Measurements from ENCODE around the gene VAV2. TPM values are rescaled to one million over a fixed set of nuclear protein-coding genes. Genes with fewer than 3 reads are reported as not detected.

The VAV2 gene
- polyA plus RNA-seq, 4 donors: 26.7 to 45.7 (median 36.2) TPM

- DNase-seq (no peak), FAIRE-seq (no peak)
- Histone ChIP-seq H3K27ac (ENCODE audit: low read depth in 1 of 3, low read length in 2 of 3) (no peak overlapping the region), H3K9me3 (ENCODE audit: control insufficient read depth in 2 of 2, insufficient read depth in 1 of 2, low read depth in 1 of 2, low read length in 1 of 2) (no peaks in the 10 kb centered on the region), H3K4me3 (ENCODE audit: low read depth in 1 of 3, low read length in 3 of 3) (no peak overlapping the region), H3K4me1 (ENCODE audit: control insufficient read depth in 3 of 3, insufficient read depth in 2 of 3, low read depth in 1 of 3, low read length in 2 of 3) (peaks cover 0 to 5% (median 3%) of the 10 kb centered on the region in 3 donors), H3K36me3 (ENCODE audit: control insufficient read depth in 3 of 3, insufficient read depth in 2 of 3, low read depth in 1 of 3, low read length in 3 of 3) (peaks cover 0 to 97% (median 6%) of the 10 kb centered on the region in 3 donors), H3K27me3 (ENCODE audit: control insufficient read depth in 3 of 3, insufficient read depth in 3 of 3, low read length in 3 of 3) (no peaks in the 10 kb centered on the region)
- 92 to 94% (median 93%) methylated on average over 11 of the region's 11 CpGs for WGBS, 3 donors
Observed at GRCh38 chr9:133796562-133796961, 195.6 kb downstream of the VAV2 start.

- no peaks in the 10 kb centered on the region for H3K27me3 ChIP-seq (ENCODE audit: control insufficient read depth in 3 of 3, insufficient read depth in 3 of 3, low read length in 3 of 3)
- DNase-seq: no peak
- H3K4me3 ChIP-seq (ENCODE audit: low read depth in 1 of 3, low read length in 3 of 3): no peak overlapping the region
- no peak for FAIRE-seq
- H3K27ac ChIP-seq (ENCODE audit: low read depth in 1 of 3, low read length in 2 of 3): no peak overlapping the region
- WGBS, 3 donors: 56 to 77% (median 67%) methylated on average over 7 to 8 of the region's 8 CpGs
- H3K9me3 ChIP-seq (ENCODE audit: control insufficient read depth in 2 of 2, insufficient read depth in 1 of 2, low read depth in 1 of 2, low read length in 1 of 2): no peaks in the 10 kb centered on the region
- peaks cover 0 to 97% (median 4%) of the 10 kb centered on the region in 3 donors for H3K36me3 ChIP-seq (ENCODE audit: control insufficient read depth in 3 of 3, insufficient read depth in 2 of 3, low read depth in 1 of 3, low read length in 3 of 3)
- peaks cover 0 to 13% (median 3%) of the 10 kb centered on the region in 3 donors for H3K4me1 ChIP-seq (ENCODE audit: control insufficient read depth in 3 of 3, insufficient read depth in 2 of 3, low read depth in 1 of 3, low read length in 2 of 3)
Observed at GRCh38 chr9:133795049-133795448, 197.1 kb downstream of the VAV2 start.

- H3K27me3 ChIP-seq (ENCODE audit: control insufficient read depth in 3 of 3, insufficient read depth in 3 of 3, low read length in 3 of 3): no peaks in the 10 kb centered on the region
- WGBS, 3 donors: 83 to 88% (median 87%) methylated on average over 27 of the region's 27 CpGs
- FAIRE-seq: no peak
Observed at GRCh38 chr9:133794016-133794760, 197.9 kb downstream of the VAV2 start.

GRCh38 chr9:133793471-133793870 lies 198.7 kb downstream of the VAV2 start:
- DNase-seq (peak in 1 of 2 donors; percentile 20), FAIRE-seq (no peak)
- Histone ChIP-seq H3K4me3 (ENCODE audit: low read depth in 1 of 3, low read length in 3 of 3) (no peak overlapping the region), H3K36me3 (ENCODE audit: control insufficient read depth in 3 of 3, insufficient read depth in 2 of 3, low read depth in 1 of 3, low read length in 3 of 3) (peaks cover 0 to 96% (median 1%) of the 10 kb centered on the region in 3 donors), H3K27ac (ENCODE audit: low read depth in 1 of 3, low read length in 2 of 3) (no peak overlapping the region), H3K4me1 (ENCODE audit: control insufficient read depth in 3 of 3, insufficient read depth in 2 of 3, low read depth in 1 of 3, low read length in 2 of 3) (peaks cover 0 to 28% (median 3%) of the 10 kb centered on the region in 3 donors), H3K9me3 (ENCODE audit: control insufficient read depth in 2 of 2, insufficient read depth in 1 of 2, low read depth in 1 of 2, low read length in 1 of 2) (no peaks in the 10 kb centered on the region), H3K27me3 (ENCODE audit: control insufficient read depth in 3 of 3, insufficient read depth in 3 of 3, low read length in 3 of 3) (no peaks in the 10 kb centered on the region)
- WGBS, 3 donors: 22 to 46% (median 25%) methylated on average over 13 of the region's 13 CpGs

More at GRCh38 chr9:133794016-133794760, 197.9 kb downstream of the VAV2 start:
- Histone ChIP-seq H3K27ac (ENCODE audit: low read depth in 1 of 3, low read length in 2 of 3) (no peak overlapping the region), H3K36me3 (ENCODE audit: control insufficient read depth in 3 of 3, insufficient read depth in 2 of 3, low read depth in 1 of 3, low read length in 3 of 3) (peaks cover 0 to 96% (median 4%) of the 10 kb centered on the region in 3 donors), H3K9me3 (ENCODE audit: control insufficient read depth in 2 of 2, insufficient read depth in 1 of 2, low read depth in 1 of 2, low read length in 1 of 2) (no peaks in the 10 kb centered on the region), H3K4me1 (ENCODE audit: control insufficient read depth in 3 of 3, insufficient read depth in 2 of 3, low read depth in 1 of 3, low read length in 2 of 3) (peaks cover 0 to 21% (median 3%) of the 10 kb centered on the region in 3 donors), H3K4me3 (ENCODE audit: low read depth in 1 of 3, low read length in 3 of 3) (no peak overlapping the region)
- no peak for DNase-seq

GRCh38 chr9:133792721-133793470 lies 199.2 kb downstream of the VAV2 start:
- no peak for FAIRE-seq
- WGBS, 3 donors: 20 to 25% (median 22%) methylated on average over 22 of the region's 22 CpGs
- no peak overlapping the region for H3K4me3 ChIP-seq (ENCODE audit: low read depth in 1 of 3, low read length in 3 of 3)

GRCh38 chr9:133791735-133792649 lies 200.1 kb downstream of the VAV2 start:
- WGBS, 3 donors: 89 to 91% (median 90%) methylated on average over 17 to 18 of the region's 18 CpGs
- FAIRE-seq: no peak
- no peak for DNase-seq
- Histone ChIP-seq H3K36me3 (ENCODE audit: control insufficient read depth in 3 of 3, insufficient read depth in 2 of 3, low read depth in 1 of 3, low read length in 3 of 3) (peaks cover 0 to 95% (median 1%) of the 10 kb centered on the region in 3 donors), H3K27me3 (ENCODE audit: control insufficient read depth in 3 of 3, insufficient read depth in 3 of 3, low read length in 3 of 3) (no peaks in the 10 kb centered on the region), H3K27ac (ENCODE audit: low read depth in 1 of 3, low read length in 2 of 3) (no peak overlapping the region), H3K9me3 (ENCODE audit: control insufficient read depth in 2 of 2, insufficient read depth in 1 of 2, low read depth in 1 of 2, low read length in 1 of 2) (no peaks in the 10 kb centered on the region), H3K4me1 (ENCODE audit: control insufficient read depth in 3 of 3, insufficient read depth in 2 of 3, low read depth in 1 of 3, low read length in 2 of 3) (peaks cover 0 to 41% (median 3%) of the 10 kb centered on the region in 3 donors), H3K4me3 (ENCODE audit: low read depth in 1 of 3, low read length in 3 of 3) (no peak overlapping the region)

More at GRCh38 chr9:133792721-133793470, 199.2 kb downstream of the VAV2 start:
- H3K4me1 ChIP-seq (ENCODE audit: control insufficient read depth in 3 of 3, insufficient read depth in 2 of 3, low read depth in 1 of 3, low read length in 2 of 3): peaks cover 0 to 34% (median 3%) of the 10 kb centered on the region in 3 donors
- peaks cover 0 to 96% (median 1%) of the 10 kb centered on the region in 3 donors for H3K36me3 ChIP-seq (ENCODE audit: control insufficient read depth in 3 of 3, insufficient read depth in 2 of 3, low read depth in 1 of 3, low read length in 3 of 3)
- H3K27ac ChIP-seq (ENCODE audit: low read depth in 1 of 3, low read length in 2 of 3): no peak overlapping the region
- no peaks in the 10 kb centered on the region for H3K9me3 ChIP-seq (ENCODE audit: control insufficient read depth in 2 of 2, insufficient read depth in 1 of 2, low read depth in 1 of 2, low read length in 1 of 2)
- H3K27me3 ChIP-seq (ENCODE audit: control insufficient read depth in 3 of 3, insufficient read depth in 3 of 3, low read length in 3 of 3): no peaks in the 10 kb centered on the region
- DNase-seq: peak; percentile 51 to 72

GRCh38 chr9:133791069-133791468 lies 201.1 kb downstream of the VAV2 start:
- Histone ChIP-seq H3K36me3 (ENCODE audit: control insufficient read depth in 3 of 3, insufficient read depth in 2 of 3, low read depth in 1 of 3, low read length in 3 of 3) (peaks cover 0 to 95% (median 1%) of the 10 kb centered on the region in 3 donors), H3K9me3 (ENCODE audit: control insufficient read depth in 2 of 2, insufficient read depth in 1 of 2, low read depth in 1 of 2, low read length in 1 of 2) (no peaks in the 10 kb centered on the region), H3K27ac (ENCODE audit: low read depth in 1 of 3, low read length in 2 of 3) (no peak overlapping the region), H3K27me3 (ENCODE audit: control insufficient read depth in 3 of 3, insufficient read depth in 3 of 3, low read length in 3 of 3) (no peaks in the 10 kb centered on the region), H3K4me3 (ENCODE audit: low read depth in 1 of 3, low read length in 3 of 3) (no peak overlapping the region), H3K4me1 (ENCODE audit: control insufficient read depth in 3 of 3, insufficient read depth in 2 of 3, low read depth in 1 of 3, low read length in 2 of 3) (peaks cover 0 to 41% (median 3%) of the 10 kb centered on the region in 3 donors)
- DNase-seq (no peak), FAIRE-seq (no peak)
- 91 to 95% (median 94%) methylated on average over 13 of the region's 13 CpGs for WGBS, 3 donors

Measured in small intestine (tissue), 7 donors.